ENCODE results near the gene RNASET2. TPM values are rescaled to one million over a fixed set of nuclear protein-coding genes. Genes with fewer than 3 reads are reported as not detected.
A peak's percentile ranks its signal among the peaks of the same experiment; 100 is the strongest.

Gene RNASET2
- total and polyA plus RNA-seq, 10 of the 15 experiments (the other 5 are each of a cell fraction or from before 2014, with no cell fraction given) = 5.5 to 225 (median 50.2) TPM

GRCh38 chr6:166929542-166930189, 26.7 kb downstream of the RNASET2 start:
- CTCF ChIA-PET = interaction anchor here (1.7 kb wide), 1 partner anchor 59 kb away, joined by 3 read pairs; no protein-coding TSS in a partner anchor
- in situ Hi-C loops (cut with MboI) = loop anchor here (5.0 kb wide), 1 partner anchor 142 kb away; no protein-coding TSS in a partner anchor

More at GRCh38 chr6:166929542-166930189, 26.7 kb downstream of the RNASET2 start:
- TF ChIP-seq POU2F2 (IDR thresholded peaks at IDR 0.05; ENCODE audit: borderline replicate concordance, low read depth, low read length) = no peak
- TF ChIP-seq CTCF (IDR thresholded peaks at IDR 0.05 in 2 of 3, conservative IDR thresholded peaks at IDR 0.05 in 1 of 3; ENCODE audit: control insufficient read depth in 2 of 3, extremely low read depth in 1 of 3, insufficient read depth in 1 of 3, low read depth in 3 of 3, low read length in 3 of 3) = 0 out of 6 replicates have a peak, but pooled peaks of 1 of the 3 experiments have one; percentile 3
- no peak for TF ChIP-seq CBFB (IDR thresholded peaks at IDR 0.05; ENCODE audit: low read depth)
- TF ChIP-seq MEF2B (IDR thresholded peaks at IDR 0.05; ENCODE audit: partially characterized antibody, poor library complexity, severe bottlenecking) = no peak
- TF ChIP-seq USF1 (IDR thresholded peaks at IDR 0.05; ENCODE audit: borderline replicate concordance, extremely low read length, insufficient read depth, low read depth, low read length) = no peak
- no peaks in the 10 kb centered on the region for H3K9me3 ChIP-seq (replicated peaks; ENCODE audit: control insufficient read depth, insufficient read depth, low read length)
- H2AFZ ChIP-seq (ENCODE audit: control insufficient read depth, low read depth, low read length) = no peak overlapping the region
- H3K4me2 ChIP-seq (ENCODE audit: control insufficient read depth, insufficient read depth) = no peak overlapping the region
- H3K27ac ChIP-seq (ENCODE audit: control insufficient read depth, insufficient read depth) = no peak overlapping the region
- H3K4me1 ChIP-seq (ENCODE audit: control insufficient read depth, insufficient read depth, low read length) = no peaks in the 10 kb centered on the region
- H3K36me3 ChIP-seq (ENCODE audit: control insufficient read depth in 2 of 2, insufficient read depth in 2 of 2, low read length in 1 of 2) = peaks cover 33 to 45% of the 10 kb centered on the region in 2 experiments
- intact Hi-C loops (cut with micrococcal nuclease; ENCODE audit: unreplicated experiment) = no loop called here
- POLR2A ChIA-PET = no interaction called here
- FAIRE-seq (no peak), DNase-seq (ENCODE audit: low read depth, low spot score) (no peak), ATAC-seq (no peak)
- H3K79me2 ChIP-seq (ENCODE audit: control insufficient read depth, insufficient read depth, low read length) = no peaks in the 10 kb centered on the region
- H4K20me1 ChIP-seq (ENCODE audit: control insufficient read depth, insufficient read depth) = peaks cover 3% of the 10 kb centered on the region; the same call in 1 of the 2 replicates
- H3K4me3 ChIP-seq = no peak overlapping the region
- no peak overlapping the region for H3K9ac ChIP-seq (ENCODE audit: control insufficient read depth, insufficient read depth, low read length)
- RAD21 ChIA-PET (ENCODE audit: unreplicated experiment) = interaction anchor here (1.3 kb wide), 1 partner anchor 99 kb away, joined by 3 read pairs; no protein-coding TSS in a partner anchor
- WGBS (ENCODE audit: insufficient coverage, insufficient replicate concordance, low lambda C conversion rate, missing lambda C conversion rate) = 91% methylated on average over 9 of the region's 9 CpGs
- SMC1A ChIA-PET (ENCODE audit: uncharacterized antibody, unreplicated experiment) = interaction anchor here (1.7 kb wide), 1 partner anchor 8 kb away, joined by 4 read pairs; no protein-coding TSS in a partner anchor
- no peaks in the 10 kb centered on the region for H3K27me3 ChIP-seq (replicated peaks in 1 of 2; ENCODE audit: control insufficient read depth in 2 of 2, insufficient read depth in 2 of 2, low read length in 1 of 2)
- no TSS peak for BruUV-seq (replicated peaks)

All from GM12878 (cell line).